Mucosa of descending colon (tissue), 3 donors: ENCODE data around the gene PXN. TPM values are rescaled to one million over a fixed set of nuclear protein-coding genes. Genes with fewer than 3 reads are reported as not detected.
A peak's percentile ranks its signal among the peaks of the same experiment; 100 is the strongest.
"Not testable (repeated sequence)": the region's sequence is repeated elsewhere in the genome, so short reads cannot be mapped to it uniquely, and the experiment has no call there.

Source experiments
- ATAC-seq: fragments of 200-7000 bp; cut with Tn5 transposase; one replicate; pipeline ENCODE4 v1.9.1; 2020; ENCODE audit warnings: mild to moderate bottlenecking, moderate library complexity
- DNase-seq, 3 donors: peaks; one replicate each; pipeline ENCODE4 v3.0.0-alpha.2; 2020
- H3K36me3 ChIP-seq: fragments of 200-600 bp; one replicate; pipeline ENCODE4 v1.8.0; 2021; ENCODE audit warnings: low read depth, mild to moderate bottlenecking
- H3K4me1 ChIP-seq: fragments of 200-600 bp; one replicate; pipeline ENCODE4 v1.8.0; 2021; ENCODE audit warnings: low read depth, mild to moderate bottlenecking
- H3K4me3 ChIP-seq: fragments of 200-600 bp; one replicate; pipeline ENCODE4 v1.8.0; 2021; ENCODE audit warnings: mild to moderate bottlenecking
- H3K9me3 ChIP-seq: fragments of 200-600 bp; one replicate; pipeline ENCODE4 v1.8.0; 2021; ENCODE audit warnings: mild to moderate bottlenecking
- CTCF ChIP-seq: fragments of 200-600 bp; IDR thresholded peaks from one replicate; pipeline ENCODE4 v1.8.0; 2022; ENCODE audit warnings: antibody characterized with exemption, mild to moderate bottlenecking
- intact Hi-C, 2 donors: fragments of 100-400 bp; cut with DNase I in 1 of 2; cut with micrococcal nuclease in 1 of 2; formaldehyde crosslinking; loops; one replicate each; pipeline versions ENCODE4 v1.11.0 to v1.11.1; 2022; cut with DNase I, micrococcal nuclease
- total RNA-seq, 3 donors: library from RNA; stranded (reverse); fragmentation: NEBNext Ultra II Directional in 2 of 3; extraction: Animal tissue kit (Norgen Biotek cat#: 25700) in 2 of 3; gene quantifications; one replicate each; pipeline versions ENCODE4 v1.2.1 to v1.2.4, GENCODE V29; 2021 to 2023
- donor health status: DM: no; HTN: no; CAD: no; lungs with moderate emphysema.
- donor health status: DM: no; HTN: no; CAD: no.
- donor health status: DM: no; HTN: yes; CAD: no.

PXN gene
- total RNA-seq, 3 donors from 2014 or later = 117 to 167 (median 146) TPM

- ATAC-seq (no peak), DNase-seq (peak in 1 of 3 donors; percentile 56)
- Histone ChIP-seq H3K9me3 (no peaks in the 10 kb centered on the region), H3K36me3 (no peaks in the 10 kb centered on the region), H3K4me3 (no peak overlapping the region), H3K4me1 (peaks cover 32% of the 10 kb centered on the region)
- TF ChIP-seq CTCF = no peak
- intact Hi-C loops = no loop called here
These were observed 5.9 kb downstream of the PXN start for GRCh38 chr12:120259418-120260202.

- intact Hi-C loops = no loop called here
- Histone ChIP-seq H3K36me3 (no peaks in the 10 kb centered on the region), H3K4me3 (no peak overlapping the region), H3K9me3 (no peaks in the 10 kb centered on the region), H3K4me1 (peaks cover 22% of the 10 kb centered on the region)
- TF ChIP-seq CTCF = no peak
- ATAC-seq (no peak), DNase-seq (no peak)
These were observed 7.1 kb downstream of the PXN start for GRCh38 chr12:120258323-120258896.

GRCh38 chr12:120257041-120257821 is 8.3 kb downstream of the PXN start:
- intact Hi-C loops = no loop called here
- H3K9me3 ChIP-seq = no peaks in the 10 kb centered on the region
- no peak for DNase-seq
- no peak for TF ChIP-seq CTCF
- H3K4me3 ChIP-seq = no peak overlapping the region
- H3K4me1 ChIP-seq = peaks cover 10% of the 10 kb centered on the region
- peak; percentile 12 for ATAC-seq
- H3K36me3 ChIP-seq = no peaks in the 10 kb centered on the region

- Histone ChIP-seq H3K4me3 (no peak overlapping the region), H3K36me3 (no peaks in the 10 kb centered on the region), H3K4me1 (peaks cover 12% of the 10 kb centered on the region), H3K9me3 (no peaks in the 10 kb centered on the region)
- ATAC-seq (no peak), DNase-seq (no peak)
- intact Hi-C loops = no loop called here
- no peak for TF ChIP-seq CTCF
These were observed 10.7 kb downstream of the PXN start for GRCh38 chr12:120254809-120255208.

- H3K36me3 ChIP-seq, DNase-seq, H3K4me3 ChIP-seq, intact Hi-C loops, H3K9me3 ChIP-seq: not testable (repeated sequence)
- H3K4me1 ChIP-seq = peaks cover 12% of the 10 kb centered on the region
- peak; percentile 43 for ATAC-seq
These were observed 12.2 kb downstream of the PXN start for GRCh38 chr12:120253313-120253712.
